Measurements from ENCODE around the gene CAND2.
"Not testable (repeated sequence)": the region's sequence is repeated elsewhere in the genome, so short reads cannot be mapped to it uniquely, and the experiment has no call there.

Gene CAND2

DNA sequence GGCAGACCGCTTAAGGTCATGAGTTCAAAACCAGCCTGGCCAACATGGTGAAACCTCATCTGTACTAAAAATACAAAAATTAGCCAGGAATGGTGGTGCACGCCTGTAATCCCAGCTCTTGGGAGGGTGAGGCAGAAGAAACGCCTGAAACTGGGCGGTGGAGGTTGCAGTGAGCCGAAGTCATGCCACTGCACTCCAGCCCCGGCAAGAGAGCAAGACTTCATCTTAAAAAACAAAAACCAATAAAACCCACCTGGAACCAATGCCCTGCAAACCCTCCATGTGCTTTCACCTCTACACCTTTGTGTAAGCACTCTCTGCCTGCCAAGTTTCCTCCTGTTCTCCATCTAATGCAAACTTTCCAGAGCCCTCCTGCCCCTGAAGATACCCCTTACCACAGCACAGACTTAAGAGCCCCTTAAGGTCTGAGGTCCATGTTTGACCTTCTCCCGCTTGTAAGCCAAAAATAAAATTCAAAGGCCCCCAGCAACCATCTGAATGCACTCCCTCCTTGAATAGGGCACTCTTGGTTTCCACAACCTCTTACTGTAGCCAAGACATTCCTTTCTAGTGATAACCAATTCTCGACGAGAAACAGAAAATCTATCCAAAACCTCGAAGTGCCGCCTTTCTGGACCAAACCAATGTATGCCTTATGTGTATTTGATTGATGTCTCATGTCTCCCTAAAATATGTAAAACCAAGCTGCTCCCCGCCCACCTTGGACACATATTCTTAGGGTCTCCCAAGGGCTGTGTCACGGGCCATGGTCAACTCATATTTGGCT is 41.9 kb downstream of the CAND2 start:
- Mint-ChIP-seq H3K27me3 (ENCODE audit: low read depth) (no peaks in the 10 kb centered on the region), H3K9me3 (no peaks in the 10 kb centered on the region), H3K4me1 (peaks cover 45% of the 10 kb centered on the region), H3K27ac (peak overlapping the region; percentile 28 to 64 (median 35)), H3K36me3 (ENCODE audit: low read depth) (peaks cover 72% of the 10 kb centered on the region), H3K4me3 (peak overlapping the region; percentile 97 to 98 (median 98))
- TF ChIP-seq CTCF (IDR thresholded peaks at IDR 0.05; ENCODE audit: unreplicated experiment in 3 of 3): no peak

DNA sequence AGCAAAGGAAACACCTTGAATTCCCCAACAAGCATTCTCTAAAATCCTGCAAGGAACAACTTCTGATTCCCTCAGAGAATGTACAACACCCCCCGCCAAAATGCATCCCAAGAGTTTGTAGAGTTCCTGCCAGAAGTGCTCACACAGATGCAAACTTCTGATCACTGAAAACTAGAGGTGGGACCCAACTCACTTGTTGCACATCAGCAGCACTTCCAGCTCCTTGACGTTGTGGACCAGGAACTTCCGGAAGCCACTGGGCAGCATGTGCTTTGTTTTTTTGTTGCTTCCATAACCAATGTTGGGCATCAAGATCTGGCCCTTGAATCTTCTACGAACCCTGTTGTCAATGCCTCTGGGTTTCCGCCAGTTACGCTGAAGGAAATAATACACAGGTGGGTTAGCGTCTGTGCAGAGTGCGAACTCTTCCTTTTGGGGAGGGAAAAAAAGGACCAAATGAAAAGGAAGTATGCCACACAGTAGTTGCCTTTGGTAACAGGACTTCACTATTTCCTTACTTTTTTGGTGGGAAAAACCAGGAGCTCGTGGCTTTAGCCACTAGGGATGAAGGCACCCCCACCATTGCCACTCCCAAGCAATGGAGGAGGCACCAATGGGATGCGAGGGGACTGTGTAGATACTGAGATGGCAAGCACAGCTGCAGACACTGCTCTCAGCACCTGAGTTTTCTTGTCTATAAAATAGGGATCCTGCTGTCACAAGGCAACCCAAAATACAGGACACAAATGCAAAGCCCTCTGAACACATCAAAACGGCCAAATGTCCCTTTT is 42.9 kb downstream of the CAND2 start:
- Mint-ChIP-seq H3K27ac (peak overlapping the region; percentile 100), H3K4me3 (peak overlapping the region; percentile 97 to 98 (median 98)), H3K4me1 (peaks cover 45% of the 10 kb centered on the region), H3K9me3 (no peaks in the 10 kb centered on the region), H3K36me3 (ENCODE audit: low read depth) (peaks cover 62% of the 10 kb centered on the region), H3K27me3 (ENCODE audit: low read depth) (no peaks in the 10 kb centered on the region)
- no peak for TF ChIP-seq CTCF (IDR thresholded peaks at IDR 0.05; ENCODE audit: unreplicated experiment in 3 of 3)

DNA sequence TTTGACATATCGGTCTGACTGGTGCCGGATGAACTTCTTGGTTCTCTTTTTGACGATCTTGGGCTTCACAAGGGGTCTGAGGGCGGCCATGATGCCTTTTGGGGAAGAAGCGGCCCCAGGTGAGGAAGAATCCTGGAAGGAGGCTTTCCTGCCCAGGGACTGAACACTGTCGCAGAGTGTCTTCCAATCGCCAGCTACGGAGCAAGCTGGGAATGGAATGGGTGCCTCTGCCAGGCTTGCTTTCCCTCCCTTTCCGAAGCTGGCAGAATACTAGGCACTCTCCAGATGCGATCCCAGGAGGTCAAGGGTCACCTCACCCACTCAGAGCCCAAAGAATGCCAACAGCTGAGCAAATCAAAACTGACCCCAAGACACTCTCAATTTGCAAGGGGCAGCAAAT is 43.7 kb downstream of the CAND2 start:
- Mint-ChIP-seq H3K27ac (peak overlapping the region; percentile 100), H3K4me1 (peaks cover 45% of the 10 kb centered on the region), H3K4me3 (peak overlapping the region; percentile 97 to 98 (median 98)), H3K36me3 (ENCODE audit: low read depth) (peaks cover 55% of the 10 kb centered on the region)
- not testable (repeated sequence) for H3K27me3 Mint-ChIP-seq (ENCODE audit: low read depth); H3K9me3 Mint-ChIP-seq

DNA sequence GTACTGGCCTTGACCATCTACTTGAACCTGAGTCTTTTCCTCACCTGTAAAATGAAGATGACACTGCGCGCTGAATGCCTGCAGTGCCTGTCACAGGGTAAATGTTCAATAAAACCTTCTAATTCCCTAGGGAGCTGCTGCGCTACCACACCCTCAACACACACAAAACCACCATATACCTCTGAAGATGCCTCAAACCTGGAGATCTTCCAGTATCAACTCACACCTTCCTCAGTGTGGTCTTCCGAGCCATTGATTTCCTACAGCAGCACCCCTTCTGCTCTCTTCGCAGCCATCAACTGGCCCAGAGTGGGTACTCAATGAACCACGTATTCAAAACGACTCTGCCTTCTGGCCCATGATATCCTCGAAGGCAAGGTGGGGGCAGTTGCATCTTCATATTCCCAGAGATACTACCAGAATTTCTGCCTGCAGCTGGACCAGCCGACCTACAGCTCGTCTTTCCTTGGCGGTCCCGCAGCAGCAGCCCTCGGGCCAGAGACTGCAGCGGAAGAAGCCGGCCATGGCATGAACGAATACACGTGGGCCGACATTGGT is 44.2 kb downstream of the CAND2 start:
- Mint-ChIP-seq H3K27ac (peak overlapping the region; percentile 100), H3K4me3 (peak overlapping the region; percentile 97 to 98 (median 98)), H3K36me3 (ENCODE audit: low read depth) (peaks cover 52% of the 10 kb centered on the region), H3K4me1 (peaks cover 45% of the 10 kb centered on the region), H3K9me3 (no peaks in the 10 kb centered on the region), H3K27me3 (ENCODE audit: low read depth) (no peaks in the 10 kb centered on the region)
- no peak for TF ChIP-seq CTCF (IDR thresholded peaks at IDR 0.05; ENCODE audit: unreplicated experiment in 3 of 3)

- Mint-ChIP-seq H3K27me3 (ENCODE audit: low read depth) (no peaks in the 10 kb centered on the region), H3K27ac (peak within 1 kb of the TSS; percentile 100), H3K9me3 (no peaks in the 10 kb centered on the region), H3K36me3 (ENCODE audit: low read depth) (peaks cover 45% of the 10 kb centered on the region), H3K4me1 (peaks cover 45% of the 10 kb centered on the region), H3K4me3 (peak within 1 kb of the TSS; percentile 97 to 98 (median 98))
- TF ChIP-seq CTCF (IDR thresholded peaks at IDR 0.05; ENCODE audit: unreplicated experiment in 3 of 3): peak; percentile 77 to 85 (median 82)
Measured at GRCh38 chr3:12841149-12841969, 44.9 kb downstream of the CAND2 start, which contains the start of gene RPL32. TSS of gene RPL32 (minus strand) at chr3:12841565. CDS start at chr3:12840237, 1,328 bp downstream.
